Ammon's horn (tissue), 1 donor: Measurements from ENCODE around the gene FAT2.

Experiments
- DNase-seq: peaks from one replicate; pipeline ENCODE4 v3.0.0-alpha.2; 2016; ENCODE audit warnings: low spot score

FAT2 gene

GRCh38 chr5:151553130-151553670, 37.9 kb downstream of the FAT2 start:
- no peak for DNase-seq

DNA sequence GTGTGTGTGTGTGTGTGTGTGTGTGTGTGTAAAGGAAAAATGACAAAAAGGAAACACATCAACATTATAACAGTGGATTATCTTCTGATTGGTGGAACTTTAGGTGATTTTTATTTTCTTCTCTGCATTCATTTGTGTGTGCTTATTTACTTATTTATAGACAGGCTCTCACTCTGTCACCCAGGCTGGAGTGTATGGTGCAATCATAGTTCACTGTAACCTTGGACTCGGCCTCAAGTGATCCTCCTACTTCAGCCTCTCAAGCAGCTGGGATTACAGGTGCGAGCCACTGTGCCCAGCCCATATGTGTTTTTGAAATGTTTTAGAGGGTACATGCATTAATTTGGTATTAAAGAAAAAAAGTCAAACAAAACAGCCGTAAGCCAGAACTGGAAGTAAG, 39.1 kb downstream of the FAT2 start:
- no peak for DNase-seq

DNA sequence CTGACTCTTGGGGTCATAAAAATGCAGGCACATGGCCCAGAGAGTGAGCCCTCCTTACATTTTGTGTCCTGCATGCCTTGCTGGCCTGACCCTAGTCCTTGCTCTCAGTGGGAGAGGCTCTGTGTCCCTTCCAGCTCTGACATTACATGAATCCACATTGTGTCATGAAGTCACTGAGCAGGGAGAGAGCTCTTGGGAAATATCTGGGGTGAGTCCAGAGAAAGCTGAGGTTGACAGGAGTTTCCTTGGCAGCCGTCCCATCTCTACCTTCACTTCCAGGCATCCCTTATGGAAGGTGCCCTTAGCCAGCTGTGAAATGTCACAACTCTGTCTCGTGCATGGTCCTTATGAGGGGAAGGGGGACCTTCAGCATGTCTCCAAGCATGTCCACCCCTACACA, 41.0 kb downstream of the FAT2 start:
- no peak for DNase-seq

- no peak for DNase-seq
These were observed 41.4 kb downstream of the FAT2 start for GRCh38 chr5:151549713-151550112.

GRCh38 chr5:151547364-151547763, 43.8 kb downstream of the FAT2 start:
- no peak for DNase-seq

- no peak for DNase-seq
These were observed 49.6 kb downstream of the FAT2 start for GRCh38 chr5:151541571-151541970.
